Keratinocyte (primary cell): ENCODE results near the gene MYL6. TPM values are rescaled to one million over a fixed set of nuclear protein-coding genes. Genes with fewer than 3 reads are reported as not detected.

Experiments
- DNase-seq: peaks from one replicate; pipeline ENCODE4 v3.0.0-alpha.2; 2011; ENCODE audit warnings: low read depth, missing footprints, low spot score
- FAIRE-seq: peaks from 2 replicates; lab custom pipeline; 2011; peaks lifted over from hg19 to GRCh38; lab: Jason Lieb, UNC
- H2AFZ ChIP-seq: 2 replicates; pipeline ENCODE4 v1.6.0; 2012; ENCODE audit warnings: low read length, control low read depth, inconsistent platforms; ENCODE audit not compliant: control insufficient read depth
- H3K27ac ChIP-seq: 2 replicates; pipeline ENCODE4 v1.5.1; 2011; ENCODE audit warnings: low read length; ENCODE audit not compliant: control insufficient read depth, insufficient read depth
- H3K27me3 ChIP-seq: 3 replicates; pipeline ENCODE4 v1.6.0; 2011; ENCODE audit warnings: low read length; ENCODE audit not compliant: control insufficient read depth, insufficient read depth; ENCODE audit errors: extremely low read depth
- H3K36me3 ChIP-seq, 2 experiments: 2 replicates in 1 of 2; 3 replicates in 1 of 2; pipeline ENCODE4 v1.5.1; 2011; ENCODE audit warnings: low read length in 2 of 2, mild to moderate bottlenecking in 1 of 2; ENCODE audit not compliant: control insufficient read depth in 2 of 2, insufficient read depth in 2 of 2; ENCODE audit errors: extremely low read depth in 1 of 2
- H3K4me1 ChIP-seq: 3 replicates; pipeline ENCODE4 v1.5.1; 2011; ENCODE audit warnings: low read length; ENCODE audit not compliant: control insufficient read depth, insufficient read depth; ENCODE audit errors: extremely low read depth
- H3K4me2 ChIP-seq: 3 replicates; pipeline ENCODE4 v1.6.0; 2011; ENCODE audit warnings: low read depth, low read length; ENCODE audit not compliant: control insufficient read depth, insufficient read depth; ENCODE audit errors: extremely low read depth
- H3K4me3 ChIP-seq, 3 experiments: fragments of 200-600 bp in 1 of 3; sonication (generic) in 1 of 3; 2 replicates in 2 of 3; 3 replicates in 1 of 3; pipeline ENCODE4 v1.5.1; 2011 to 2016; ENCODE audit warnings: low read length in 3 of 3, mild to moderate bottlenecking in 3 of 3, control low read depth in 2 of 3, inconsistent platforms in 1 of 3, low read depth in 1 of 3, mixed read lengths in 1 of 3, mixed run types in 1 of 3, moderate library complexity in 1 of 3; ENCODE audit not compliant: control insufficient read depth in 2 of 3, insufficient read depth in 2 of 3; ENCODE audit errors: extremely low read depth in 1 of 3
- H3K79me2 ChIP-seq: 2 replicates; pipeline ENCODE4 v1.6.0; 2012; ENCODE audit warnings: low read length; ENCODE audit not compliant: control insufficient read depth, insufficient read depth
- H3K9ac ChIP-seq: 3 replicates; pipeline ENCODE4 v1.6.0; 2011; ENCODE audit warnings: low read length; ENCODE audit not compliant: control insufficient read depth, insufficient read depth; ENCODE audit errors: extremely low read depth
- H3K9me1 ChIP-seq: 3 replicates; pipeline ENCODE4 v1.6.0; 2011; ENCODE audit warnings: low read length; ENCODE audit not compliant: control insufficient read depth, insufficient read depth; ENCODE audit errors: extremely low read depth
- H3K9me3 ChIP-seq: 2 replicates; pipeline ENCODE4 v1.5.1; 2012; ENCODE audit warnings: low read depth, low read length; ENCODE audit not compliant: control insufficient read depth
- H4K20me1 ChIP-seq: 3 replicates; pipeline ENCODE4 v1.6.0; 2011; ENCODE audit warnings: low read length; ENCODE audit not compliant: control insufficient read depth, insufficient read depth; ENCODE audit errors: extremely low read depth
- EZH2 ChIP-seq: IDR thresholded peaks from one replicate; pipeline ENCODE4 v1.6.1; 2012; ENCODE audit warnings: inconsistent platforms, mild to moderate bottlenecking, low read length, moderate library complexity
- dilution Hi-C: fragments of 300-500 bp; cut with MboI; formaldehyde crosslinking; loops from one replicate; pipeline ENCODE4 v1.7.0; 2020; ENCODE audit warnings: low sequenced_read_pairs; ENCODE audit not compliant: extremely low pct_ligation_motif_present
- polyA plus RNA-seq, 5 experiments: library from polyadenylated mRNA; depleted of rRNA in 3 of 5; stranded (reverse) in 3 of 5; stranded (forward) in 1 of 5; unstranded in 1 of 5; fragments of >200 nt; gene quantifications; 1 replicate in 1 of 5; 2 replicates in 3 of 5; 3 replicates in 1 of 5; pipeline versions ENCODE4 v1.2.1 to v1.2.3, GENCODE V29; 2011 to 2012; ENCODE audit warnings: missing spikeins in 2 of 5, low read depth in 1 of 5, low replicate concordance in 1 of 5
- TF ChIP-seq, protein P1 (sequence below), 3 experiments: IDR thresholded peaks in 1 of 3; conservative IDR thresholded peaks in 1 of 3; optimal IDR thresholded peaks in 1 of 3; 2 replicates in 2 of 3; 3 replicates in 1 of 3; pipeline versions ENCODE3 to v1.5.1; 2011; ENCODE audit warnings: low read length in 3 of 3, mild to moderate bottlenecking in 3 of 3, moderate library complexity in 2 of 3, control low read depth in 1 of 3, inconsistent platforms in 1 of 3; ENCODE audit not compliant: insufficient read depth in 2 of 3; ENCODE audit errors: extremely low read depth in 1 of 3

MYL6 gene
- polyA plus RNA-seq, 1 donor (not counting 4 experiments of a cell fraction or from before 2014, with no cell fraction given): 4,542 TPM

DNA sequence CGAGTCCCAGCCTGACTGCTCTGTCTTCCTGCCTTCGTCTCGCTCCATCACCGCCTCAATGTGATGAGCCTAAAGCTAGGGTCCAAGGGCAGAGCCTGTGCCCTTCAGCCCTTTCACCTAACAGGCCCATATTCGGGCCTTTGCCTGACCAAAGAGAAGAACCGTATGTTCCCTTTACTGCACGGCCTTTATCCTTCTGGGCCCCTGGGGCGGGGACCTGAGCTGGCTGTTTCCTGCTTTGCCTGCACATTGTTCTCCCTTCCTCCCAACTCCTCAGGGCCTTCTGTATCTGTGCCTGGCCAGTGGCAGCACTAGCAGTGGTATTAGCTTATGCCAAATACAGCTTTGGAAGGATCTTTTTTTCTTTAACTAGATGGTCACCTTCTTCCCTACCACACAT lies 14.3 kb upstream of the MYL6 start:
- Histone ChIP-seq H3K9ac (no peak overlapping the region), H3K9me3 (no peaks in the 10 kb centered on the region), H4K20me1 (no peaks in the 10 kb centered on the region), H3K9me1 (no peaks in the 10 kb centered on the region), H3K4me1 (no peaks in the 10 kb centered on the region), H3K4me2 (no peak overlapping the region), H3K27me3 (no peaks in the 10 kb centered on the region), H3K36me3 (peaks cover 34 to 36% of the 10 kb centered on the region in 2 experiments), H3K79me2 (no peaks in the 10 kb centered on the region), H2AFZ (no peak overlapping the region), H3K4me3 (no peak overlapping the region), H3K27ac (no peak overlapping the region)
- dilution Hi-C loops: no loop called here
- FAIRE-seq (no peak), DNase-seq (no peak)
- TF ChIP-seq, protein P1, sequence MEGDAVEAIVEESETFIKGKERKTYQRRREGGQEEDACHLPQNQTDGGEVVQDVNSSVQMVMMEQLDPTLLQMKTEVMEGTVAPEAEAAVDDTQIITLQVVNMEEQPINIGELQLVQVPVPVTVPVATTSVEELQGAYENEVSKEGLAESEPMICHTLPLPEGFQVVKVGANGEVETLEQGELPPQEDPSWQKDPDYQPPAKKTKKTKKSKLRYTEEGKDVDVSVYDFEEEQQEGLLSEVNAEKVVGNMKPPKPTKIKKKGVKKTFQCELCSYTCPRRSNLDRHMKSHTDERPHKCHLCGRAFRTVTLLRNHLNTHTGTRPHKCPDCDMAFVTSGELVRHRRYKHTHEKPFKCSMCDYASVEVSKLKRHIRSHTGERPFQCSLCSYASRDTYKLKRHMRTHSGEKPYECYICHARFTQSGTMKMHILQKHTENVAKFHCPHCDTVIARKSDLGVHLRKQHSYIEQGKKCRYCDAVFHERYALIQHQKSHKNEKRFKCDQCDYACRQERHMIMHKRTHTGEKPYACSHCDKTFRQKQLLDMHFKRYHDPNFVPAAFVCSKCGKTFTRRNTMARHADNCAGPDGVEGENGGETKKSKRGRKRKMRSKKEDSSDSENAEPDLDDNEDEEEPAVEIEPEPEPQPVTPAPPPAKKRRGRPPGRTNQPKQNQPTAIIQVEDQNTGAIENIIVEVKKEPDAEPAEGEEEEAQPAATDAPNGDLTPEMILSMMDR (optimal IDR thresholded peaks at IDR 0.05 in 1 of 3, IDR thresholded peaks at IDR 0.05 in 1 of 3, conservative IDR thresholded peaks at IDR 0.05 in 1 of 3; ENCODE audit: extremely low read depth in 1 of 3, insufficient read depth in 2 of 3, low read length in 3 of 3): no peak
- TF ChIP-seq EZH2: no peak

DNA sequence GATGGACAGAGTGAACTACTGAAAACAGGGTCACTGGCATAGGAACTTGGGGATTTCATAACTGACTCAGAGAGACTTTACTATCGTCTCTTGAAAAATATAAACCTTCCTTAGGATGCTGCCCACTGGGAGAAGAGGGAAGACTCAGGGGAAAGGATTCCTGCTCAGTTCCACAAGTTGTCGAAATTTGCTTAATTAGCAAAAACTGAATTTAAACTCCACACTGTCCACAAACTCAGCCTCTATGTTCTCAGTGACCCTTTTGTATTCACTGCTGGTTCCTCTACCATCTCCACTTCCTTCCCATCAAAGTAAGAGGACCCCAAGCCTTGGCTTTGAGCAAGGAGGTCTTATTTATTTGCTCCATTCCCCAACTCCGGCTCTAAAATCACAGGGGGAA lies 12.9 kb upstream of the MYL6 start:
- Histone ChIP-seq H3K4me1 (no peaks in the 10 kb centered on the region), H3K4me3 (no peak overlapping the region), H3K36me3 (peaks cover 30 to 36% of the 10 kb centered on the region in 2 experiments), H3K27ac (no peak overlapping the region), H2AFZ (no peak overlapping the region), H3K27me3 (no peaks in the 10 kb centered on the region), H3K9me3 (no peaks in the 10 kb centered on the region), H3K9ac (no peak overlapping the region), H3K79me2 (no peaks in the 10 kb centered on the region), H3K4me2 (no peak overlapping the region), H4K20me1 (no peaks in the 10 kb centered on the region), H3K9me1 (no peaks in the 10 kb centered on the region)
- TF ChIP-seq EZH2: no peak
- TF ChIP-seq, protein P1 (optimal IDR thresholded peaks at IDR 0.05 in 1 of 3, IDR thresholded peaks at IDR 0.05 in 1 of 3, conservative IDR thresholded peaks at IDR 0.05 in 1 of 3; ENCODE audit: extremely low read depth in 1 of 3, insufficient read depth in 2 of 3, low read length in 3 of 3): no peak
- DNase-seq (no peak), FAIRE-seq (no peak)
- dilution Hi-C loops: no loop called here
